ENCODE measurements around the gene DNM1L.
"Not testable (repeated sequence)": the region's sequence is repeated elsewhere in the genome, so short reads cannot be mapped to it uniquely, and the experiment has no call there.

Gene DNM1L

GRCh38 chr12:32708926-32709325, 29.8 kb downstream of the DNM1L start:
- H3K9me3 Mint-ChIP-seq, result no peaks in the 10 kb centered on the region
- no peak overlapping the region for H3K27ac Mint-ChIP-seq
- no peaks in the 10 kb centered on the region for H3K27me3 Mint-ChIP-seq
- no peak overlapping the region for H3K4me3 Mint-ChIP-seq
- no peak for DNase-seq
- peaks cover 9% of the 10 kb centered on the region for H3K4me1 Mint-ChIP-seq (ENCODE audit: low read depth)
- H3K36me3 Mint-ChIP-seq (ENCODE audit: low read depth), result peaks cover 74% of the 10 kb centered on the region

GRCh38 chr12:32714772-32715171, 35.7 kb downstream of the DNM1L start:
- DNase-seq, result no peak
- H3K36me3 Mint-ChIP-seq (ENCODE audit: low read depth), result peaks cover 64% of the 10 kb centered on the region
- H3K27ac Mint-ChIP-seq, result no peak overlapping the region
- H3K4me1 Mint-ChIP-seq (ENCODE audit: low read depth), result peaks cover 5% of the 10 kb centered on the region
- H3K27me3 Mint-ChIP-seq, result no peaks in the 10 kb centered on the region
- no peaks in the 10 kb centered on the region for H3K9me3 Mint-ChIP-seq
- no peak overlapping the region for H3K4me3 Mint-ChIP-seq

- Mint-ChIP-seq H3K4me1 (ENCODE audit: low read depth) (peaks cover 5% of the 10 kb centered on the region), H3K36me3 (ENCODE audit: low read depth) (peaks cover 65% of the 10 kb centered on the region), H3K9me3 (no peaks in the 10 kb centered on the region), H3K27me3 (no peaks in the 10 kb centered on the region), H3K27ac (no peak overlapping the region), H3K4me3 (no peak overlapping the region)
- DNase-seq, result no peak
These were observed 39.8 kb downstream of the DNM1L start for GRCh38 chr12:32718926-32719325.

- not testable (repeated sequence) for DNase-seq; H3K27ac Mint-ChIP-seq; H3K27me3 Mint-ChIP-seq; H3K4me1 Mint-ChIP-seq (ENCODE audit: low read depth); H3K9me3 Mint-ChIP-seq; H3K4me3 Mint-ChIP-seq
- peaks cover 81% of the 10 kb centered on the region for H3K36me3 Mint-ChIP-seq (ENCODE audit: low read depth)
These were observed 46.2 kb downstream of the DNM1L start for GRCh38 chr12:32725308-32725707.

- peaks cover 6% of the 10 kb centered on the region for H3K4me1 Mint-ChIP-seq (ENCODE audit: low read depth)
- no peaks in the 10 kb centered on the region for H3K27me3 Mint-ChIP-seq
- H3K9me3 Mint-ChIP-seq, result no peaks in the 10 kb centered on the region
- no peak for DNase-seq
- H3K36me3 Mint-ChIP-seq (ENCODE audit: low read depth), result peaks cover 79% of the 10 kb centered on the region
- no peak overlapping the region for H3K4me3 Mint-ChIP-seq
- H3K27ac Mint-ChIP-seq, result peak overlapping the region; percentile 6
These were observed 47.2 kb downstream of the DNM1L start for GRCh38 chr12:32726286-32726685.

GRCh38 chr12:32727237-32727636, 48.1 kb downstream of the DNM1L start:
- H3K9me3 Mint-ChIP-seq, result no peaks in the 10 kb centered on the region
- no peak for DNase-seq
- H3K36me3 Mint-ChIP-seq (ENCODE audit: low read depth), result peaks cover 79% of the 10 kb centered on the region
- no peak overlapping the region for H3K4me3 Mint-ChIP-seq
- H3K27me3 Mint-ChIP-seq, result no peaks in the 10 kb centered on the region
- H3K27ac Mint-ChIP-seq, result no peak overlapping the region
- H3K4me1 Mint-ChIP-seq (ENCODE audit: low read depth), result peaks cover 6% of the 10 kb centered on the region

- peaks cover 91% of the 10 kb centered on the region for H3K36me3 Mint-ChIP-seq (ENCODE audit: low read depth)
- no peak overlapping the region for H3K27ac Mint-ChIP-seq
- no peaks in the 10 kb centered on the region for H3K27me3 Mint-ChIP-seq
- H3K4me3 Mint-ChIP-seq, result no peak overlapping the region
- H3K4me1 Mint-ChIP-seq (ENCODE audit: low read depth), result peaks cover 13% of the 10 kb centered on the region
- H3K9me3 Mint-ChIP-seq, result no peaks in the 10 kb centered on the region
- DNase-seq, result no peak
These were observed 55.9 kb downstream of the DNM1L start for GRCh38 chr12:32734952-32735351.

GRCh38 chr12:32736445-32736844, 57.3 kb downstream of the DNM1L start:
- H3K4me3 Mint-ChIP-seq, result no peak overlapping the region
- DNase-seq, result no peak
- H3K27ac Mint-ChIP-seq, result peak overlapping the region; percentile 44

GRCh38 chr12:32737715-32738114, 58.6 kb downstream of the DNM1L start:
- Mint-ChIP-seq H3K27me3 (no peaks in the 10 kb centered on the region), H3K4me1 (ENCODE audit: low read depth) (peaks cover 12% of the 10 kb centered on the region), H3K27ac (no peak overlapping the region), H3K36me3 (ENCODE audit: low read depth) (peaks cover 93% of the 10 kb centered on the region), H3K9me3 (no peaks in the 10 kb centered on the region), H3K4me3 (no peak overlapping the region)
- no peak for DNase-seq

More at GRCh38 chr12:32736445-32736844, 57.3 kb downstream of the DNM1L start:
- peaks cover 93% of the 10 kb centered on the region for H3K36me3 Mint-ChIP-seq (ENCODE audit: low read depth)
- H3K4me1 Mint-ChIP-seq (ENCODE audit: low read depth), result peaks cover 10% of the 10 kb centered on the region
- no peaks in the 10 kb centered on the region for H3K27me3 Mint-ChIP-seq
- no peaks in the 10 kb centered on the region for H3K9me3 Mint-ChIP-seq

- no peak overlapping the region for H3K4me3 Mint-ChIP-seq
- no peak for DNase-seq
- peaks cover 95% of the 10 kb centered on the region for H3K36me3 Mint-ChIP-seq (ENCODE audit: low read depth)
- H3K27me3 Mint-ChIP-seq, result no peaks in the 10 kb centered on the region
- peaks cover 19% of the 10 kb centered on the region for H3K4me1 Mint-ChIP-seq (ENCODE audit: low read depth)
- no peaks in the 10 kb centered on the region for H3K9me3 Mint-ChIP-seq
- no peak overlapping the region for H3K27ac Mint-ChIP-seq
These were observed 60.2 kb downstream of the DNM1L start for GRCh38 chr12:32739279-32739678.

- peaks cover 26% of the 10 kb centered on the region for H3K4me1 Mint-ChIP-seq (ENCODE audit: low read depth)
- no peak for DNase-seq
- no peak overlapping the region for H3K4me3 Mint-ChIP-seq
- no peaks in the 10 kb centered on the region for H3K27me3 Mint-ChIP-seq
- no peaks in the 10 kb centered on the region for H3K9me3 Mint-ChIP-seq
- peak overlapping the region; percentile 22 for H3K27ac Mint-ChIP-seq
- H3K36me3 Mint-ChIP-seq (ENCODE audit: low read depth), result peaks cover 97% of the 10 kb centered on the region
These were observed 63.0 kb downstream of the DNM1L start for GRCh38 chr12:32742133-32742532.

GRCh38 chr12:32743264-32743663, 64.2 kb downstream of the DNM1L start:
- H3K36me3 Mint-ChIP-seq (ENCODE audit: low read depth), result peaks cover 97% of the 10 kb centered on the region
- no peaks in the 10 kb centered on the region for H3K27me3 Mint-ChIP-seq
- H3K4me1 Mint-ChIP-seq (ENCODE audit: low read depth), result peaks cover 25% of the 10 kb centered on the region
- DNase-seq, result no peak
- peak overlapping the region; percentile 60 for H3K27ac Mint-ChIP-seq
- H3K4me3 Mint-ChIP-seq, result no peak overlapping the region
- no peaks in the 10 kb centered on the region for H3K9me3 Mint-ChIP-seq

- Mint-ChIP-seq H3K4me3 (peak overlapping the region; percentile 94), H3K27ac (peak overlapping the region; percentile 96), H3K36me3 (ENCODE audit: low read depth) (peaks cover 67% of the 10 kb centered on the region), H3K4me1 (ENCODE audit: low read depth) (peaks cover 26% of the 10 kb centered on the region), H3K27me3 (no peaks in the 10 kb centered on the region), H3K9me3 (no peaks in the 10 kb centered on the region)
- DNase-seq, result no peak
These were observed 74.5 kb downstream of the DNM1L start for GRCh38 chr12:32753605-32754004.

- Mint-ChIP-seq H3K4me3 (peak overlapping the region; percentile 94), H3K27me3 (no peaks in the 10 kb centered on the region), H3K36me3 (ENCODE audit: low read depth) (peaks cover 62% of the 10 kb centered on the region), H3K4me1 (ENCODE audit: low read depth) (peaks cover 26% of the 10 kb centered on the region), H3K9me3 (no peaks in the 10 kb centered on the region), H3K27ac (peak overlapping the region; percentile 96)
- no peak for DNase-seq
These were observed 75.0 kb downstream of the DNM1L start for GRCh38 chr12:32754111-32754510.

GRCh38 chr12:32755051-32755653, 76.1 kb downstream of the DNM1L start:
- Mint-ChIP-seq H3K27me3 (no peaks in the 10 kb centered on the region), H3K27ac (peak overlapping the region; percentile 96), H3K4me3 (peak overlapping the region; percentile 94), H3K36me3 (ENCODE audit: low read depth) (peaks cover 54% of the 10 kb centered on the region), H3K9me3 (no peaks in the 10 kb centered on the region), H3K4me1 (ENCODE audit: low read depth) (peaks cover 26% of the 10 kb centered on the region)
- peak; percentile 82 for DNase-seq
